ENCODE measurements around the gene VPS72.

Gene VPS72

GRCh38 chr1:151158326-151158725, 31.7 kb downstream of the VPS72 start:
- no peak overlapping the region for H3K4me3 ChIP-seq (ENCODE audit: low read depth, low read length)
- TF ChIP-seq CTCF (IDR thresholded peaks at IDR 0.05; ENCODE audit: control insufficient read depth, extremely low read depth, insufficient read depth), result no peak
- no peak for DNase-seq (ENCODE audit: low read depth)

GRCh38 chr1:151157067-151157531, 32.9 kb downstream of the VPS72 start:
- H3K4me3 ChIP-seq (ENCODE audit: low read depth, low read length), result no peak overlapping the region
- no peak for TF ChIP-seq CTCF (IDR thresholded peaks at IDR 0.05; ENCODE audit: control insufficient read depth, extremely low read depth, insufficient read depth)
- no peak for DNase-seq (ENCODE audit: low read depth)

- no peak for DNase-seq (ENCODE audit: low read depth)
- no peak for TF ChIP-seq CTCF (IDR thresholded peaks at IDR 0.05; ENCODE audit: control insufficient read depth, extremely low read depth, insufficient read depth)
- no peak within 1 kb of the TSS for H3K4me3 ChIP-seq (ENCODE audit: low read depth, low read length)
These were observed 33.5 kb downstream of the VPS72 start, which contains the start of gene TNFAIP8L2 for GRCh38 chr1:151156515-151156819. Gene TNFAIP8L2, plus strand, starts transcription at chr1:151156649. Its CDS starts 2,049 bp downstream, at chr1:151158698.

- no peak for TF ChIP-seq CTCF (IDR thresholded peaks at IDR 0.05; ENCODE audit: control insufficient read depth, extremely low read depth, insufficient read depth)
- DNase-seq (ENCODE audit: low read depth), result no peak
- H3K4me3 ChIP-seq (ENCODE audit: low read depth, low read length), result no peak overlapping the region
These were observed 42.3 kb downstream of the VPS72 start for GRCh38 chr1:151147665-151148064.

- no peak for DNase-seq (ENCODE audit: low read depth)
- no peak for TF ChIP-seq CTCF (IDR thresholded peaks at IDR 0.05; ENCODE audit: control insufficient read depth, extremely low read depth, insufficient read depth)
- peak overlapping the region; percentile 64 for H3K4me3 ChIP-seq (ENCODE audit: low read depth, low read length)
These were observed 42.9 kb downstream of the VPS72 start for GRCh38 chr1:151147132-151147503.

- DNase-seq (ENCODE audit: low read depth), result peak; percentile 59
- TF ChIP-seq CTCF (IDR thresholded peaks at IDR 0.05; ENCODE audit: control insufficient read depth, extremely low read depth, insufficient read depth), result no peak
- H3K4me3 ChIP-seq (ENCODE audit: low read depth, low read length), result peak within 1 kb of the TSS; percentile 64
These were observed 43.4 kb downstream of the VPS72 start, which contains the start of gene SEMA6C for GRCh38 chr1:151146412-151147131. Gene SEMA6C, minus strand, starts transcription at chr1:151146631. Its CDS starts 4,010 bp downstream, at chr1:151142621.

GRCh38 chr1:151146072-151146411, 44.0 kb downstream of the VPS72 start:
- no peak for DNase-seq (ENCODE audit: low read depth)
- peak overlapping the region; percentile 64 for H3K4me3 ChIP-seq (ENCODE audit: low read depth, low read length)
- TF ChIP-seq CTCF (IDR thresholded peaks at IDR 0.05; ENCODE audit: control insufficient read depth, extremely low read depth, insufficient read depth), result no peak

All from LNCaP clone FGC (cell line).